B cell (primary cell): ENCODE measurements around the gene TMEM156. TPM values are rescaled to one million over a fixed set of nuclear protein-coding genes. Genes with fewer than 3 reads are reported as not detected.

Experiments used
- ATAC-seq: fragments of 200-7000 bp; cut with Tn5 transposase; one replicate; pipeline ENCODE4 v1.10.0; 2021; ENCODE audit warnings: low read depth, mild to moderate bottlenecking, moderate number of reproducible peaks, moderate library complexity
- CTCF ChIA-PET: fragments of 350-600 bp; sonication (Branson Sonifier 250); formaldehyde crosslinking; loops from one replicate; lab custom pipeline; 2021; ENCODE audit warnings: antibody characterized with exemption, inconsistent platforms; lab: Charles Lee
- POLR2A ChIA-PET: fragments of 350-600 bp; sonication (Branson Sonifier 250); formaldehyde crosslinking; loops from one replicate; lab custom pipeline; 2021; ENCODE audit warnings: antibody characterized with exemption; lab: Charles Lee
- DNase-seq: peaks from one replicate; pipeline ENCODE4 v3.0.0; 2013
- H2AFZ ChIP-seq: 2 replicates; pipeline ENCODE4 v1.6.1; 2012; ENCODE audit warnings: mild to moderate bottlenecking, low read depth, low read length; ENCODE audit not compliant: insufficient read depth, poor library complexity, severe bottlenecking
- H3K27ac ChIP-seq, 2 donors: 1 replicate in 1 of 2; 2 replicates in 1 of 2; pipeline ENCODE4 v1.5.1; 2012 to 2013; ENCODE audit warnings: low read length in 2 of 2, mild to moderate bottlenecking in 2 of 2, moderate library complexity in 1 of 2
- H3K27me3 ChIP-seq, 4 experiments: fragments of 200-600 bp in 1 of 4; sonication (generic) in 1 of 4; replicated peaks in 1 of 4; 1 replicate in 2 of 4; 2 replicates in 2 of 4; pipeline versions ENCODE4 v1.6.1 to v1.7.0; 2013 to 2016; ENCODE audit warnings: low read length in 3 of 4, mild to moderate bottlenecking in 2 of 4, mixed read lengths in 1 of 4, moderate library complexity in 1 of 4; ENCODE audit not compliant: insufficient read depth in 4 of 4, control insufficient read depth in 3 of 4; ENCODE audit errors: control extremely low read depth in 1 of 4
- H3K36me3 ChIP-seq, 2 experiments: replicated peaks in 1 of 2; 1 replicate in 1 of 2; 2 replicates in 1 of 2; pipeline versions ENCODE4 v1.6.1 to v1.7.1; 2013; ENCODE audit warnings: low read length in 1 of 2; ENCODE audit not compliant: insufficient read depth in 2 of 2, control insufficient read depth in 1 of 2; ENCODE audit errors: control extremely low read depth in 1 of 2, extremely low read depth in 1 of 2
- H3K4me1 ChIP-seq, 2 donors: fragments of 200-600 bp in 1 of 2; sonication (generic) in 1 of 2; 1 replicate in 1 of 2; 2 replicates in 1 of 2; pipeline versions ENCODE4 v1.5.1 to v1.6.1; 2013 to 2017; ENCODE audit warnings: low read length in 2 of 2; ENCODE audit not compliant: control insufficient read depth in 2 of 2, insufficient read depth in 2 of 2
- H3K4me2 ChIP-seq: replicated peaks from 2 replicates; pipeline ENCODE3; 2012; ENCODE audit warnings: mild to moderate bottlenecking, low read depth, low read length; ENCODE audit not compliant: poor library complexity, severe bottlenecking
- H3K4me3 ChIP-seq, 5 experiments: fragments of 200-600 bp in 1 of 5; sonication (generic) in 1 of 5; 1 replicate in 3 of 5; 2 replicates in 2 of 5; pipeline versions ENCODE4 v1.5.1 to v1.7.0; 2011 to 2016; ENCODE audit warnings: low read length in 4 of 5, mild to moderate bottlenecking in 4 of 5, low read depth in 2 of 5, control low read depth in 1 of 5, moderate library complexity in 1 of 5; ENCODE audit not compliant: insufficient read depth in 1 of 5; ENCODE audit errors: control extremely low read depth in 1 of 5, extremely low read depth in 1 of 5
- H3K79me2 ChIP-seq: fragments of 200-600 bp; sonication (generic); one replicate; pipeline ENCODE4 v1.6.0; 2016; ENCODE audit warnings: low read length; ENCODE audit not compliant: control insufficient read depth, insufficient read depth
- H3K9ac ChIP-seq: fragments of 200-600 bp; sonication (generic); 2 replicates; pipeline ENCODE4 v1.6.1; 2017; ENCODE audit warnings: mild to moderate bottlenecking, low read length, moderate library complexity
- H3K9me3 ChIP-seq, 3 donors: one replicate each; pipeline versions ENCODE4 v1.6.1 to v1.7.1; 2013; ENCODE audit warnings: low read length in 2 of 3; ENCODE audit not compliant: control insufficient read depth in 2 of 3, insufficient read depth in 1 of 3; ENCODE audit errors: control extremely low read depth in 1 of 3
- H4K20me1 ChIP-seq: 2 replicates; pipeline ENCODE4 v1.6.0; 2012; ENCODE audit warnings: mild to moderate bottlenecking, low read length; ENCODE audit not compliant: insufficient read depth, control insufficient read depth, poor library complexity, severe bottlenecking
- H3K27ac Mint-ChIP-seq: one replicate; pipeline ENCODE4 v1.8.0; 2021; ENCODE audit warnings: mixed read lengths
- H3K27me3 Mint-ChIP-seq: one replicate; pipeline ENCODE4 v1.8.0; 2021; ENCODE audit warnings: mixed read lengths
- H3K4me1 Mint-ChIP-seq: one replicate; pipeline ENCODE4 v1.8.0; 2021; ENCODE audit warnings: mixed read lengths
- H3K4me3 Mint-ChIP-seq: one replicate; pipeline ENCODE4 v1.8.0; 2021; ENCODE audit warnings: mixed read lengths
- H3K9me3 Mint-ChIP-seq: one replicate; pipeline ENCODE4 v1.8.0; 2022; ENCODE audit warnings: mixed read lengths; ENCODE audit not compliant: insufficient read depth
- CTCF ChIP-seq: fragments of 200-600 bp; IDR thresholded peaks from one replicate; pipeline ENCODE4 v1.8.0; 2022; ENCODE audit warnings: antibody characterized with exemption, mild to moderate bottlenecking
- EZH2 ChIP-seq: IDR thresholded peaks from 2 replicates; pipeline ENCODE4 v1.6.1; 2012; ENCODE audit warnings: borderline replicate concordance, low read depth, mild to moderate bottlenecking, moderate library complexity, low read length; ENCODE audit not compliant: insufficient read depth, poor library complexity, severe bottlenecking
- WGBS: methylation state at CpG from one replicate; pipeline ENCODE4 v1.1.5; 2013; ENCODE audit warnings: missing lambda C conversion rate; ENCODE audit not compliant: insufficient coverage; 5-methylcytosine and 5-hydroxymethylcytosine counted together
- intact Hi-C: fragments of 100-400 bp; cut with micrococcal nuclease; formaldehyde crosslinking; loops from one replicate; pipeline ENCODE4 v1.10.0; 2022
- polyA plus RNA-seq: library from polyadenylated mRNA; depleted of rRNA; stranded (reverse); fragments of >200 nt; gene quantifications from 2 replicates; pipeline ENCODE4 v1.2.3, GENCODE V29; 2012
- total RNA-seq, 2 donors: library from RNA; stranded (reverse); fragments of 120-200 nt in 1 of 2; gene quantifications; 1 replicate in 1 of 2; 2 replicates in 1 of 2; pipeline versions ENCODE4 v1.2.3 to v1.2.4, GENCODE V29; 2013 to 2022

TMEM156 gene
- total and polyA plus RNA-seq, 2 donors (not counting 1 experiment from before 2014, with no cell fraction given) = 58.4 to 59.9 TPM

GRCh38 chr4:38993683-38994082 is 38.5 kb downstream of the TMEM156 start:
- H3K27ac ChIP-seq = peak overlapping the region in 1 of 2 donors; percentile 31
- DNase-seq = no peak
- H3K9ac ChIP-seq = no peak overlapping the region
- Mint-ChIP-seq H3K27ac (peak overlapping the region; percentile 3), H3K4me1 (peaks cover 20% of the 10 kb centered on the region), H3K9me3 (no peaks in the 10 kb centered on the region), H3K4me3 (no peak overlapping the region), H3K27me3 (no peaks in the 10 kb centered on the region)
- peaks cover 34% of the 10 kb centered on the region for H3K79me2 ChIP-seq
- H3K9me3 ChIP-seq = no peaks in the 10 kb centered on the region
- H3K27me3 ChIP-seq = no peaks in the 10 kb centered on the region
- no peaks in the 10 kb centered on the region for H3K4me1 ChIP-seq
- no peaks in the 10 kb centered on the region for H4K20me1 ChIP-seq
- no CpG with 5 or more reads among the region's 3 CpGs for WGBS
- H3K36me3 ChIP-seq = peaks cover 14 to 75% of the 10 kb centered on the region in 2 experiments
- POLR2A ChIA-PET = no interaction called here
- CTCF ChIA-PET = interaction anchor here (0.7 to 1.5 kb wide), 4 partner anchors 50 to 133 kb away, joined by 3 to 6 read pairs (median 4); no protein-coding TSS in a partner anchor
- no peak overlapping the region for H2AFZ ChIP-seq
- H3K4me2 ChIP-seq = no peak overlapping the region
- no peak for ATAC-seq
- H3K4me3 ChIP-seq = no peak overlapping the region
- no peak for TF ChIP-seq CTCF
- TF ChIP-seq EZH2 = no peak
- intact Hi-C loops = loop anchor here (1.0 kb wide), 1 partner anchor 234 kb away; no protein-coding TSS in a partner anchor

GRCh38 chr4:38990241-38990640 is 42.0 kb downstream of the TMEM156 start:
- Histone ChIP-seq H3K4me2 (no peak overlapping the region), H3K36me3 (peaks cover 13 to 53% of the 10 kb centered on the region in 2 experiments), H3K4me3 (no peak overlapping the region), H3K9me3 (no peaks in the 10 kb centered on the region), H2AFZ (no peak overlapping the region), H3K9ac (no peak overlapping the region), H3K27me3 (no peaks in the 10 kb centered on the region), H4K20me1 (no peaks in the 10 kb centered on the region), H3K4me1 (peaks cover 24 to 26% of the 10 kb centered on the region in 2 donors), H3K27ac (peak overlapping the region in 1 of 2 donors; percentile 46), H3K79me2 (peaks cover 22% of the 10 kb centered on the region)
- CTCF ChIA-PET = no interaction called here
- Mint-ChIP-seq H3K27ac (peak overlapping the region; percentile 72), H3K27me3 (no peaks in the 10 kb centered on the region), H3K9me3 (no peaks in the 10 kb centered on the region), H3K4me1 (peaks cover 47% of the 10 kb centered on the region), H3K4me3 (no peak overlapping the region)
- POLR2A ChIA-PET = no interaction called here
- intact Hi-C loops = no loop called here
- ATAC-seq (no peak), DNase-seq (no peak)
- no peak for TF ChIP-seq EZH2
- TF ChIP-seq CTCF = no peak
- WGBS = 93% methylated on average over 5 of the region's 5 CpGs
